ENCODE results near the gene GTPBP1. TPM values are rescaled to one million over a fixed set of nuclear protein-coding genes. Genes with fewer than 3 reads are reported as not detected.
A peak's percentile ranks its signal among the peaks of the same experiment; 100 is the strongest.

GTPBP1 gene
- total RNA-seq, 1 donor from 2014 or later, result 34.6 TPM

- FAIRE-seq (no peak), DNase-seq (ENCODE audit: low spot score in 2 of 2) (no peak)
Observed at GRCh38 chr22:38738475-38739070, 32.8 kb downstream of the GTPBP1 start.

GRCh38 chr22:38739300-38740055, 33.7 kb downstream of the GTPBP1 start:
- no peak for FAIRE-seq

GRCh38 chr22:38740116-38740723, 34.5 kb downstream of the GTPBP1 start:
- FAIRE-seq (no peak), DNase-seq (ENCODE audit: low spot score in 2 of 2) (no peak)

More at GRCh38 chr22:38739300-38740055, 33.7 kb downstream of the GTPBP1 start:
- no peak for DNase-seq (ENCODE audit: low spot score in 2 of 2)

DNA sequence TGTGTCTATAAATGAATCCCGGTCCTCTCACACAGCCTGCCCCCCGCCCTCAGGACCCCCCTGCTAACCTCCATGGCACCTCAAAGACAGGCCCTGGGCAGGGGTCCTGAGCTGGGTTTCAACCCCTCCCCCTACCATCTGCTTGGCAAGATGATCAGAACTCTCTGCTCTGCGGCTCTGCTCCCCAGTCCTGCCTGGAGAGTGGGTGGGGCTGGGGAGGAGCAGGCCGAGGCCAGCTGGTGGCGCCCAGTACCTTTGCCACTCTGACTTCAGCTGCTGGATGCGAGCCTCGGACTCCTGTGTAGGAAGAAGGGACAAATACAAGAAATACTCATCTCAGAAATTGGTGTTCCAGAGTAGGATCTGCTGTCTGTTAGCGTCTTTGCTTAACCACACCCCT, 35.0 kb downstream of the GTPBP1 start:
- DNase-seq (ENCODE audit: low spot score in 2 of 2), result no peak
- no peak for FAIRE-seq

DNA sequence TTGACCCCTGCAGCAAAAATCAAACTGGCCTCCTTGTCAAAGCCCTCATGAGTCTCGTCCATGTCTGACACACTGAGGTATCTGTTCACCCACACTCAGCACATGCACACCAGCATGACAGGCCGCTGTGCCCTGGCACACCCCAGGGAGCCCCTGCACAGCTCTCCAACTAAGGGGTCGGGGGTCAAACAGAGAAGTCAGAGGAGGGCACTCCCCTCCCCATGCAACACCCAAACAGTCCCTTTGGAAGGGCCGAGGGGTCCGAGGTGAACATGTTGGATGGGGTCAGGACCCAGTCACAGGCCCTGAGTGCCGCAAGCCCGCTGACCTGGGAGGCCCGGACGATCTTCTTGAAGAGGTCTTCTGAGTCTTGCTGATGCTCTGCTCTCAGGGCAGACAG, 35.4 kb downstream of the GTPBP1 start:
- FAIRE-seq (no peak), DNase-seq (ENCODE audit: low spot score in 2 of 2) (no peak)

DNA sequence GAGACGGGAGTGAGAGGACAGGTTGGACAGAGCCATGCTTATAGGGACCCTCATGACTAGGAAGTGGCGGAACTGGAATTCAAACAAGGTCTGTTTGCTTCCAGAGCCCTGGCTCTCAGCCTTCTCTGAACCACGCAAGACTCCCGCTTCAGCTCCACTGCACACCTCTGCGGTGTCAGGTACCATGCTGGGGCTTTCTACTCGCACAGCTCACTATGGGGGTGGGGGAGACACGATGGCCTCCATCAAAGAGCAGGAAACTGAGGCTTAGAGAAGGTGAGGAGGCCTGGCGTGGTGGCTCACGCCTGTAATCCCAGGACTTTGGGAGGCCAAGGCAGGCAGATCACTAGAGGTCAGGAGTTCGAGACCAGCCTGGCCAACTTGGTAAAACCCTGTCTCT, 35.8 kb downstream of the GTPBP1 start:
- no peak for FAIRE-seq
- no peak for DNase-seq (ENCODE audit: low spot score in 2 of 2)

DNA sequence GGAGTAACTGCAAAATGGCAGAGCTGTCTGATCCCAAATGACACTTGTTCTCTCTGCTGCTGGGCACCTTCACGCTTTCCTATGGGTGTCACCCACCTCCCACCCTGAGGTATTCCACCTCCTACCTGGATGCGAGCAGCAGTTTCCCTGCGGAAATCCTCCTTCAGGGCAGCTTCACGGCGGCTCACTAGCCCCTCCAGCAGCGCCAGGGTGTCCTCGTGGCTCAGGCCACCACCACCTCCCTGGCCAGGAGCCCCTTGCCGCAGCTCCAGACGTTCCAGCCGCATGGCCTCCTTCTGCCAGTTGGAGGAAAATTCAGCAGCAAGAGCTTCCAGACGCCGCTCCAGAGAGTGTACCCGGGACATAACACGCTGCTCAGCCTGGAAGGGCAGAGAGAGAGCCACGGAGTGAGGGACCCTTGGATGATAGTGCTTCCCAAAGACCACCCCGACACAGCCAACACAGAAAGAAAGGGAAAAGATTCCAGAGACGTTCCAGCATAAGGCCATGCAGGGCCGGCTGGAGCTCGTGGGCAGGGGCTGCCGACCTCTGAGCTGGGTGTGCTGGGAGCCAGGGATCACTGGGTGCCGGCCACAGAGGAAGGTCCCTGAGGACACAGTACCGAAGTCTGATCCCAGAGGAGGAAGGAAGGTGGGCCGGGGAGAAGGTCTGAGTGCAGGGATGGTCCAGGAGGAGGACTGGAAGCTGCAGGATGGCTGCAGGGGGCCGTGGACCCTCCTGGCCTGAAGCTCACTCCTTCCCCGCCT, 36.6 kb downstream of the GTPBP1 start:
- DNase-seq (ENCODE audit: low spot score in 2 of 2), result no peak
- no peak for FAIRE-seq

- FAIRE-seq, result no peak
- DNase-seq (ENCODE audit: low spot score in 2 of 2), result no peak
Observed at GRCh38 chr22:38744981-38745380, 39.2 kb downstream of the GTPBP1 start.

DNA sequence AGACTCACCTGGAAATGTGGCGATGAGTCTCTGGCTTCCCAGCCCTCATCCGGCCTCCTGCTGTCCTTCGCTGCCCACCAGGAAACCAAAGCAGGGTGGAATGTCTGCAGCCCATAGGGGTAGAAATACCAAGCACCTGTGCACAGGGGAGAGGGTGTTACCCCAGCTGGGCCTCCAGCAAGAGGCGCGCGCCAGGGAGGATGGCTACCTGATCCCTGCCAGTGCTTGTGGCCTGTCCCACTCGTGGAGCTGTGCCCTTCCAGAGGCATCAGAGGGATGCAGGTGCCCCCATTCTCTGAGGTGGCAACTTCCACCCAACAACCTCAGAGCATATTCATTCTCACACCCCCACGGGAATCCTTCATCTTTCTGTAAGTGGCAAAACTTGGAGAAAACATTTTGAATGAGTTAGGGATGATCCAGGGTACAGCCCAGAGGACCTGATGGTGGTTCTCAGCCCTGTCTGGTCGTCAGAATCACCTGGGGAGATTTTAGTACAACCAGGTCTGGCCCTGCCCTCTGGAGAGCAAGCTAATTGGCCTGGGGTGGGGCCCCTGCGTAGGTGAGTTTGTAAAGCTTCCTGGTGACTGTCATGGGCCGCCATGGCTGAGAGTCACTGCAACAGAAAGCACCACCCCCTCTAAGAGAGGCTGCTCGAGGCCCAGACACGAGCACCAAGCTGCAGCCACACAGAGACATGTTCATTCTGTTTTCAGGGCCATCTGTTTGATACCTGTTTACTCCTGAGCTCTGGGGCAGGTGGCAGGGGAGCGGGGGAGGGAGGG, 40.1 kb downstream of the GTPBP1 start:
- DNase-seq (ENCODE audit: low spot score in 2 of 2), result no peak

DNA sequence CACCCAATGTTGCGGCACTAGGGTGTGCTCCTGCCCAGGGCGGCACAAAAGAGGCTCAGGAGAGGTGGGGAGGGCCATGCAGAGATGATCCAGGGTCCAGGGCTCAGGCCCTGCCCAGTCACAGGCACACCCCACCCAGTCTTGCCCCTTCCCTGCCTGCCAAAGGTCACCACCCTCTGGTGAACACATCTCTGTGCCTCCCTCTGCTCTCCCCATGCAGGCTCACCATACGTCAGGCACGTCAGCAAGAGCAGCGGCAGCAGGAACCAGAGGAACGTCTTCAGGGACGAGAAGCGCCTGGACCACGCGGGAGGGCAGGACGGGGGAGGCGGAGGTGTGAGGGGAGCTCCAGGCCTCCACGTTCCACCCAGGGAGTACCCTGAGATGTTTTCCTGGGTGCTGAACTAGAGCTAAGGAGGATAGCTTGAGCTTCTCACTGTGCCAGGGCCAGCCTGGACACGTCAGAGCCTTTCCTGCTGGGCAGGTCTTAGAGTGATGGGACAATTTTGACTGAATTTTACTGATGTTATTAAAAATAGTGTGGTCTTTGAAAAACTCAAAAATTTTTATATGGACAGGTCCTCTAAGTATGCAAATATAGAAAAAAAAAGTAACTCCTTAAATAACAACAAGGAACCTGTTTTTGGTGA, 42.9 kb downstream of the GTPBP1 start:
- FAIRE-seq (no peak), DNase-seq (ENCODE audit: low spot score in 2 of 2) (no peak)

More for the DNA sequence above, 40.1 kb downstream of the GTPBP1 start:
- FAIRE-seq, result no peak

DNA sequence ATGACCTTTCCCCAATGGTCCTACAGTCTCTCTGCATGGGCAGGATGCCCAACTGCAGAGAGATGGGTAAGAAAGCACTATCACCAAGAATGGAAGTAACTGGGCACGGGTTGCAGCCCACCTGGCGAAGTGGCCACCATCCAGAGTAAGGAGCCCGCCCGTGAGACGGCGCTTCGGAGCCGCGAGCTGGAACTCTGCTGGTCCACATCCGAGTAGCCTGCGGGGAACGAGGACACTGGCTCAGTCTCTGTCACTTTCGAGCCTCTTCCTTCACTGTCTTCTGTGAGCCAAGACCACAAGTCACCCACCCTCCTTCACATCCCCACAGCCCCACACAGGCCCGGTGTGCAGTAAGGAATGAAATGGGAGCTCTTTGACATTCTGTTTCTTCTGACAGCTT, 44.4 kb downstream of the GTPBP1 start:
- no peak for DNase-seq (ENCODE audit: low spot score in 2 of 2)

GRCh38 chr22:38750638-38751037, 44.9 kb downstream of the GTPBP1 start:
- FAIRE-seq, result no peak
- no peak for DNase-seq (ENCODE audit: low spot score in 2 of 2)

More for the DNA sequence above, 44.4 kb downstream of the GTPBP1 start:
- no peak for FAIRE-seq

GRCh38 chr22:38751066-38751421, 45.3 kb downstream of the GTPBP1 start:
- DNase-seq (ENCODE audit: low spot score in 2 of 2) (no peak), FAIRE-seq (no peak)

DNA sequence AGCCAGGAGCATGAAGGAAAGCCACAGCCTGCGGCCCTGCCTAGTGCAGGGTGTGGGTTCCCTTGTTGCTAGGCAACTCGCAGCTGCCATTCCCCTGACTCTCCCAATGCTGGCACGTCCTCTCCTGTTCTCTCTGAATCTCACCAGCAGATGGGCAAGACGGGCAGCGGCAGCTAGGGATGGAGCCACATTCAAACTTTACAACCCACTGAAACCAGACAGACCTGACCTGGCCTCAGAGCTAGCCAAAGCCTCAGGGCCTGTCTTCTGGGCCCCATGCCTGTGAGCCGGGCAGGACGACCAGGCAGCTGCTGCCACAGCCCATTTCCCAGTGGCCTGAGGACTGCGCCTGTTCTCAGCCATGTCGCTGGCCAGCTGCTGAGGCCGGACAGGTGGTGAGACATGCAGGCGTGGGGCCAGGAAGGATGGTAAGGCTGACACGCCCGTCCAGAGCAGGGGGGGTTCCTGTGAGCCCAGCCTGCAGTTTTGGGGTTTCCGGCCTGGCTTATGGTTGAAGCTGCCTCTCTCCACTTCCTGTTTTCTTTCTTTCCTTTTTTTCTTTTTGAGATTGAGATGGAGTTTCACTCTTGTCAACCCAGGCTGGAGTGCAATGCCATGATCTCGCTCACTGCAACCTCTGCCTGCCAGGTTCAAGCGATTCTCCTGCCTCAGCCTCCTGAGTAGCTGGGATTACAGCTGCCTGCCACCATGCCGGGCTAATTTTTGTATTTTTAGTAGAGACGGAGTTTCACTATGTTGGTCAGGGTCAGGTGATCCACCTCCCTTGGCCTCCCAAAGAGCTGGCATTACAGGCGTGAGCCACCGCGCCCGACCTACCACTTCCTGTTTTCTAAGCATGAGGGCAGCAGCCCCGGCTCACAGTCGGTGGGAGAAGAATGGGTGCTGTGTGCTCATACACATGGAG, 45.9 kb downstream of the GTPBP1 start:
- DNase-seq (ENCODE audit: low spot score in 2 of 2), result no peak
- no peak for FAIRE-seq

DNA sequence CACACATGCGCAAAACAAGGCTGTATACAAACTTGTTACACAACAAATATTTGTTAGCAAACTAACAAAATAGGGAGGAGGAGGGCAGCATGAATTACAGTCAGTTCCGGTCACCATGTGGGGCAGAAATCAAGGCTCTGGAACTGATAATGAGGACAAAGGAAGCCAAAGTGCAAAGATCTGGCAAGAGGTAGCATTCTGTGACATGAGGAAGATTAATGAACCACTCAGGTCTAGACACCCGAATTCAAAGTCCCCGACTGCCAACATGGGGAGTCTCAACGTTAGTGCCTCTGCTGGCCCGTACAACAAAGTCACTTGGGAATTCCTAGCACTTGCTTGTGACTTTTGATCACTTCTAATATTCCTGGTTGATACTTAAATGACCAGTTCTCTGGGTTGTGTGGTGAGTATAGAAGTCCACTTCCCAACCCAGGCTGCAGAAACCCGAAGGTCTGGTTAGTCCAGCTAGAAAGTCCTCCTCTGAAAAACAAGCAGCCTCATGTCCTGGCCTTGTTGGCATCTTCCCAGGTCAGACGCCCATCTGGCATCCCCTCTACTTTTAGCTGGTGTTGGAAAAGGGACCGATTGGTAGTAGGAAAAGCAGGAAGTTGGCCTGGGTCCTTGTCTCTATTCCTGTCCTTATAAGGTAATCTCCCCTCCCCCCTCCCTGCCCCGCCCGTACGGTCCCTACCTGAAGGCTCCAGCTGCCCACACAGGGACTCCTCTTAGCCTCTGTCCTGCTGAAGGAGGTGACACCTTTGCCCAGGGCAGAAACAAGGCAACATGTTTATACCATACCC, 48.4 kb downstream of the GTPBP1 start:
- DNase-seq (ENCODE audit: low spot score in 2 of 2), result no peak

DNA sequence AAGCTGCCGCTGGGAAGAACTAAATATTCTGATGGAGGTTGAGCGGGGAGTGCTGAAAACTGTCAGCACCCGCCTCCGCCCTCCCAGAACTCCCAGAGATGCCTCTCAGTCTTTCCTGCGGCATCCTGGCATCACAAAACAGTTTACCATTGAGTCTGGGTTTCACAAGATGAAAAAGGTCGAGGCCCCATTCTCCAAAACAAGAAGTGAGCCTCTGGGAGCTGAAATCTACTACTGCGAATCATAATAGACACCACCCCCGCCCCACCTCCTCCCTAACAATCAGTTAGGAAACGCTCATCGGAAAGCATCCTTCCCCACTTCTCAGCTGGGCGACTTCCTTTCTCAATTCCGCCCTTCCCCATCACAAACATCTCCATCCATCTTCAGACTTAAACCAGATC, 49.0 kb downstream of the GTPBP1 start:
- DNase-seq (ENCODE audit: low spot score in 2 of 2) (peak in 1 of 2 donors; percentile 62), FAIRE-seq (no peak)

More for the DNA sequence above, 48.4 kb downstream of the GTPBP1 start:
- no peak for FAIRE-seq

DNA sequence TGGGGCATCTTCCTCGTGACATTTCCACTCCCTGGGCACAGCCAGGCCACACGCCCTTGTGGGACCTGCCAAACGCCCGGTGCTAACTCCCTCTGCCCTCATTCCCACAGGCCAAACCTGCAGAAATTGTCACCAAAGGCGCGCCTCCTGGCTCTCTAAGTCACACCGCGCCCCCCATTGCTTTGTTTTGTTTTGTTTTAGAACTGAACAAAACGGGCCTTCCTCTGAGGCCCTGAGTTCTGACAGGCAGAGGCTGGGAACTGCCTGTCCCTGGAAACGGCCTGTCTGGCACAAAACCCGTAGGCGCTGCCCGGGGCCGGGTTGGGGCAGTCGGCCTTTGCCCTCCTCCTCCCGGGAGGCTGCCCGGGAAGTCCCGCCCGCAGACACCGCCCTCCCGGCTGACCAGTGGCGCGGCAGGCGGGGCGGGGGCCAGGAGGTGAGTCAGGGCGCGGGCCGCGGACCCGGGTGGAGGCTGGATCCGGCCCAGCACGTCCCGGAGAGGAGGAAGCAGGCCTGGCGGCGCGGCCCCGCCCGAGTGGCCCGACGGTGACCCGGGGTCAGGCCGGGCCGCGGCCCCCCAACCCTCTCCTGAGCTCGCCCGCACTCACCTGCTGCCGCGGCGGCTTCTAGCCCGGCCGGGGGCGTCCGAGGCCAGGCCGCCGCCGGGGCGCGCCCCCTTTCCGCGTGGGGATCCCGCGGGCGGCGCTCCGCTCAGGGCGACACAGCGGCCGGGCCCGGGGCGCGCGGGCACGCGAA, 49.6 kb downstream of the GTPBP1 start:
- peak; percentile 86 to 92 for DNase-seq (ENCODE audit: low spot score in 2 of 2)
- no peak for FAIRE-seq

All from frontal cortex (tissue), 4 donors.